WERI-Rb-1 (cell line): ENCODE measurements around the gene TLR2.

Experiments used
- DNase-seq: peaks from one replicate; pipeline ENCODE4 v3.0.0-alpha.2; 2020
- H3K27ac ChIP-seq: fragments of 250-450 bp; sonication (Bioruptor Pico); 2 replicates; pipeline ENCODE4 v1.5.1; 2020; ENCODE audit warnings: mild to moderate bottlenecking, moderate library complexity
- H3K27me3 ChIP-seq: fragments of 250-450 bp; sonication (Bioruptor Pico); 2 replicates; pipeline ENCODE4 v1.5.1; 2021; ENCODE audit warnings: mild to moderate bottlenecking, low read depth, moderate library complexity; ENCODE audit not compliant: insufficient read depth, severe bottlenecking
- H3K36me3 ChIP-seq: fragments of 250-450 bp; sonication (Bioruptor Pico); 2 replicates; pipeline ENCODE4 v1.5.1; 2020; ENCODE audit warnings: mild to moderate bottlenecking, moderate library complexity
- H3K4me3 ChIP-seq: 2 replicates; pipeline ENCODE4 v1.5.1; 2011; ENCODE audit warnings: low read depth, mild to moderate bottlenecking, control low read depth, low read length
- H3K9me3 ChIP-seq: fragments of 250-450 bp; sonication (Bioruptor Pico); 2 replicates; pipeline ENCODE4 v1.5.1; 2021; ENCODE audit warnings: mild to moderate bottlenecking, moderate library complexity; ENCODE audit not compliant: severe bottlenecking
- CTCF ChIP-seq: IDR thresholded peaks from 2 replicates; pipeline ENCODE4 v1.5.1; 2011; ENCODE audit warnings: low read depth, mild to moderate bottlenecking, control low read depth, inconsistent platforms, low read length

TLR2 gene

DNA sequence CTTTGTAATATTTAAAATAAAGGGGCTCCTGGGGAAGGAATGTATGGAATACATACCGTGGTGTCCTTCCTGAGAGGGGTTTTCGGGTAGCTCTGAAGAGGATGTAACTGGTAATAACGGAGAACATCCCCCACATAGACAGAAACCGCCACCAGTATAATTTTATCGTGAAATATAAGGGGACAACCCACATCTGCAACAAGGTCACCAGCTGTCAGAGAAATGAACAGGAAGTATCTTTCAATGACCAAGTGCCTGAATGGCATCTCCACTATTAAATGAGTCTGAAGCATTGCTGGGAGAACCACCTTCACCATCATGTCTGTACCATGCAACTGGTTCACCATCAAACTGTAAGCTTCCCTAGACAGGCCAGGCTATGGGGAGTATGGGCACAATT lies 44.1 kb downstream of the TLR2 start:
- H3K4me3 ChIP-seq, result no peak overlapping the region
- no peak for TF ChIP-seq CTCF
- no peaks in the 10 kb centered on the region for H3K36me3 ChIP-seq
- H3K9me3 ChIP-seq, result no peaks in the 10 kb centered on the region
- H3K27me3 ChIP-seq, result no peaks in the 10 kb centered on the region
- no peak for DNase-seq
- H3K27ac ChIP-seq, result no peak overlapping the region

DNA sequence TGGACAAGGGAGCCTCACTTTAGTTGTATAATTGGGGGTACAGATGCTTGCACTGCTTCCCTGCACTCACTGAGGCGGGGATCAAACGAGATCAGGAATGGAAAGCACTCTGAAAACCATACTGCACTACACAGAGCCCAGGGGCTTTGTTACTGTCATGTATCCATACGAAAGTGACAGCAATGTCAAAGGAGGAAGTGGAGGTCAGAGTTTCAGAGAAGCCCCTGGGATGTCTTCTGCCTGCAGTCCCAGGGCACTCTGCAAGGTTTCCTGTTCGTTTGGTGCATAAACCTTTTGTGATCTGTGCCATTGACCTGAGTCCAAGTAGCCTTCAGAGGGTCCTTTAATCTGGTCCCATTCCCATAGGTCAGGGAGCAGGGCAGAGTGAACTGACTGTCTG lies 44.6 kb downstream of the TLR2 start:
- DNase-seq, result no peak
- H3K9me3 ChIP-seq, result no peaks in the 10 kb centered on the region
- H3K36me3 ChIP-seq, result no peaks in the 10 kb centered on the region
- no peak for TF ChIP-seq CTCF
- no peaks in the 10 kb centered on the region for H3K27me3 ChIP-seq
- H3K4me3 ChIP-seq, result no peak overlapping the region
- H3K27ac ChIP-seq, result no peak overlapping the region

- Histone ChIP-seq H3K9me3 (no peaks in the 10 kb centered on the region), H3K36me3 (no peaks in the 10 kb centered on the region), H3K27ac (no peak overlapping the region), H3K27me3 (no peaks in the 10 kb centered on the region), H3K4me3 (no peak overlapping the region)
- DNase-seq, result no peak
- no peak for TF ChIP-seq CTCF
These were observed 45.8 kb downstream of the TLR2 start for GRCh38 chr4:153729895-153730294.

GRCh38 chr4:153731239-153731638 lies 47.2 kb downstream of the TLR2 start:
- H3K27me3 ChIP-seq, result no peaks in the 10 kb centered on the region
- no peak overlapping the region for H3K4me3 ChIP-seq
- no peaks in the 10 kb centered on the region for H3K9me3 ChIP-seq
- TF ChIP-seq CTCF, result no peak
- no peak for DNase-seq
- no peak overlapping the region for H3K27ac ChIP-seq
- no peaks in the 10 kb centered on the region for H3K36me3 ChIP-seq

DNA sequence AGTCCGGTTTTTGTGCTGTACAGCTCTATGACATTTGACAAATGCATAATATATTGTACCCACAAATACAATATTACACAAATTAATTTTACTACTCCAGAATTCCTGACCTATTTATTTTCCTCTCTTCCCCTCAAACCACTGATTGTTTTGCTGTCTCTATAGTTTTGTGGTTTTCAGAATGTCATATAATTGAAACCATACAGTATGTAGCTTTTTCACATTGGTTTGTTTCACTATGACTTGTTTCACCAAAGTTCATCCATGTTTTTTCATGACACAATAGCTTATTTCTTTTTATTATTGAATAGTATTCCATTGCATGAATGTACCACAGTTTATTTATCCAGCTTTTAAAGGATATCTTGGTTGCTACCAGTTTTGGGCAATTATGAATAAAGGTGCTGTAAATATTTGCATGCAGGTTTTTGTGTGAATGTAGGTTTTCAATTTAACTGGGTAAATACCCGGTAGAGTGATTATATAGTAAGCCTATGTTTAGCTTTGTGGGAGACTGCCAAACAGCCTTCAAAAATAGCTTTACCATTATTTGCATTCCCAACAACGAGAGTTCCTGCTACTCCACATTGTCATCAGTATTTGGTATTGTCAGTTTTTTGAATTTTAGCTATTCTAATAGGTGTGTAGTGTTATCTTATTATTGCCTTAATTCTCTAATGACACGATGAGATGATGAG lies 49.8 kb downstream of the TLR2 start:
- Histone ChIP-seq H3K27ac (no peak overlapping the region), H3K36me3 (no peaks in the 10 kb centered on the region), H3K27me3 (no peaks in the 10 kb centered on the region), H3K9me3 (no peaks in the 10 kb centered on the region), H3K4me3 (no peak overlapping the region)
- no peak for DNase-seq
- no peak for TF ChIP-seq CTCF

- no peaks in the 10 kb centered on the region for H3K36me3 ChIP-seq
- H3K27ac ChIP-seq, result no peak overlapping the region
- no peak for TF ChIP-seq CTCF
- no peak for DNase-seq
- no peak overlapping the region for H3K4me3 ChIP-seq
- peaks cover 4% of the 10 kb centered on the region for H3K9me3 ChIP-seq
- H3K27me3 ChIP-seq, result no peaks in the 10 kb centered on the region
These were observed 51.9 kb downstream of the TLR2 start for GRCh38 chr4:153735906-153736461.
